ENCODE measurements around the gene MSH3.

MSH3 gene

GRCh38 chr5:80860924-80861613 lies 206.6 kb downstream of the MSH3 start:
- TF ChIP-seq ZNF404 (tag by site-specific recombination; IDR thresholded peaks at IDR 0.05) (no peak), GLI4 (tag by site-specific recombination; IDR thresholded peaks at IDR 0.05) (no peak), PBX3 (CRISPR knock-in tag; IDR thresholded peaks at IDR 0.05) (no peak), ZBTB6 (tag by site-specific recombination; IDR thresholded peaks at IDR 0.05) (no peak), ZNF510 (tag by site-specific recombination; IDR thresholded peaks at IDR 0.05; ENCODE audit: insufficient replicate concordance) (no peak), ZNF701 (tag by site-specific recombination; IDR thresholded peaks at IDR 0.05) (no peak), ZNF146 (tag by site-specific recombination; IDR thresholded peaks at IDR 0.05) (no peak), ZNF658 (tag by site-specific recombination; IDR thresholded peaks at IDR 0.05) (no peak), ZBTB21 (tag by site-specific recombination; IDR thresholded peaks at IDR 0.05) (no peak), ZNF529 (tag by site-specific recombination; IDR thresholded peaks at IDR 0.05; ENCODE audit: insufficient replicate concordance) (no peak), SCRT1 (tag by site-specific recombination; IDR thresholded peaks at IDR 0.05; ENCODE audit: borderline replicate concordance) (no peak), ZNF677 (tag by site-specific recombination; IDR thresholded peaks at IDR 0.05) (no peak), ZNF423 (tag by site-specific recombination; IDR thresholded peaks at IDR 0.05) (no peak), ZNF23 (tag by site-specific recombination; IDR thresholded peaks at IDR 0.05; ENCODE audit: borderline replicate concordance) (no peak), ZNF174 (tag by site-specific recombination; IDR thresholded peaks at IDR 0.05) (no peak), ZNF623 (tag by site-specific recombination; IDR thresholded peaks at IDR 0.05) (no peak), KLF7 (tag by site-specific recombination; IDR thresholded peaks at IDR 0.05; ENCODE audit: borderline replicate concordance) (no peak), ZNF555 (tag by site-specific recombination; conservative IDR thresholded peaks at IDR 0.05) (no peak), ZNF354C (tag by site-specific recombination; IDR thresholded peaks at IDR 0.05; ENCODE audit: borderline replicate concordance, low read depth) (no peak)
- POLR2A ChIA-PET = no interaction called here

GRCh38 chr5:80863708-80864107 lies 209.3 kb downstream of the MSH3 start:
- no peaks in the 10 kb centered on the region for H3K4me1 ChIP-seq (ENCODE audit: control insufficient read depth, insufficient read depth, low read length)
- POLR2A ChIA-PET = no interaction called here
- CTCF ChIA-PET = interaction anchor here (0.6 kb wide), 1 partner anchor 235 kb away, joined by 3 read pairs; no protein-coding TSS in a partner anchor
- no peaks in the 10 kb centered on the region for H3K9me3 ChIP-seq (ENCODE audit: control insufficient read depth, insufficient read depth, low read depth, low read length)
- H3K27ac ChIP-seq (ENCODE audit: extremely low read depth, low read depth, low read length) = no peak overlapping the region
- H3K36me3 ChIP-seq (ENCODE audit: control insufficient read depth in 2 of 2, insufficient read depth in 1 of 2, low read length in 2 of 2) = peaks cover 0 to 5% of the 10 kb centered on the region in 2 experiments; a peak in 2 of 3 replicates
- TF ChIP-seq ATF2 (tag by site-specific recombination; IDR thresholded peaks at IDR 0.05; ENCODE audit: low read depth) = no peak
- TF ChIP-seq ZNF202 (tag by site-specific recombination; IDR thresholded peaks at IDR 0.05; ENCODE audit: borderline replicate concordance) = no peak
- TF ChIP-seq PRDM4 (tag by site-specific recombination; IDR thresholded peaks at IDR 0.05) = no peak
- TF ChIP-seq YY2 (tag by site-specific recombination; IDR thresholded peaks at IDR 0.05) = no peak
- no peak for TF ChIP-seq IKZF3 (tag by site-specific recombination; IDR thresholded peaks at IDR 0.05)
- H3K4me3 ChIP-seq (ENCODE audit: low read depth, low read length) = no peak overlapping the region

More at GRCh38 chr5:80860924-80861613, 206.6 kb downstream of the MSH3 start:
- Histone ChIP-seq H3K27ac (ENCODE audit: extremely low read depth, low read depth, low read length) (no peak overlapping the region), H3K36me3 (ENCODE audit: control insufficient read depth in 2 of 2, insufficient read depth in 1 of 2, low read length in 2 of 2) (peaks cover under 1 to 5% of the 10 kb centered on the region in 2 experiments; a peak in 2 of 3 replicates), H3K4me1 (ENCODE audit: control insufficient read depth, insufficient read depth, low read length) (no peaks in the 10 kb centered on the region), H3K9me3 (ENCODE audit: control insufficient read depth, insufficient read depth, low read depth, low read length) (no peaks in the 10 kb centered on the region), H3K4me3 (ENCODE audit: low read depth, low read length) (no peak overlapping the region)
- CTCF ChIA-PET = interaction anchor here (0.6 to 1.1 kb wide), 3 partner anchors 25 to 343 kb away, joined by 3 read pairs; no protein-coding TSS in a partner anchor

All from HEK293 (cell line).